Caco-2 (cell line): Measurements from ENCODE around the gene PIEZO1. TPM values are rescaled to one million over a fixed set of nuclear protein-coding genes. Genes with fewer than 3 reads are reported as not detected.

Source experiments
- BruUV-seq: library from RNA; stranded (reverse); fragments of 400-500 nt; replicated peaks from 2 replicates; lab custom pipeline; 2021; lab: Mats Ljungman, UMichigan
- CTCF ChIA-PET: fragments of 300-600 bp; sonication (Branson Sonifier 250); formaldehyde crosslinking; loops from one replicate; lab custom pipeline; 2022; ENCODE audit warnings: antibody characterized with exemption; lab: Charles Lee
- POLR2A ChIA-PET: fragments of 300-600 bp; sonication (Branson Sonifier 250); formaldehyde crosslinking; loops from one replicate; lab custom pipeline; 2022; ENCODE audit warnings: antibody characterized with exemption; lab: Charles Lee
- DNase-seq, 2 experiments: peaks; one replicate each; pipeline versions ENCODE4 v3.0.0 to v3.0.0-alpha.2; 2020 to 2022
- H3K27me3 ChIP-seq: replicated peaks from 2 replicates; pipeline ENCODE4 v1.6.0; 2011; ENCODE audit warnings: low read length; ENCODE audit not compliant: control insufficient read depth, insufficient read depth
- H3K36me3 ChIP-seq: 2 replicates; pipeline ENCODE4 v1.5.1; 2011; ENCODE audit warnings: low read length; ENCODE audit not compliant: control insufficient read depth, insufficient read depth
- H3K4me1 ChIP-seq: fragments of 250-450 bp; sonication (Bioruptor Pico); 2 replicates; pipeline ENCODE4 v1.5.1; 2020; ENCODE audit warnings: mild to moderate bottlenecking
- H3K4me3 ChIP-seq: 2 replicates; pipeline ENCODE4 v1.5.1; 2011; ENCODE audit warnings: low read depth, mild to moderate bottlenecking, control low read depth, low read length
- H3K9me3 ChIP-seq: fragments of 250-450 bp; sonication (Bioruptor Pico); 2 replicates; pipeline ENCODE4 v1.5.1; 2020; ENCODE audit warnings: mild to moderate bottlenecking, moderate library complexity
- H3K27ac Mint-ChIP-seq: one replicate; pipeline ENCODE4 v1.8.0; 2022; ENCODE audit warnings: mixed read lengths; ENCODE audit not compliant: unreplicated experiment
- H3K27me3 Mint-ChIP-seq: one replicate; pipeline ENCODE4 v1.8.0; 2022; ENCODE audit warnings: mixed read lengths; ENCODE audit not compliant: insufficient read depth, unreplicated experiment
- H3K36me3 Mint-ChIP-seq: one replicate; pipeline ENCODE4 v1.8.0; 2022; ENCODE audit warnings: mild to moderate bottlenecking, mixed read lengths; ENCODE audit not compliant: insufficient read depth, unreplicated experiment
- H3K4me1 Mint-ChIP-seq: one replicate; pipeline ENCODE4 v1.8.0; 2022; ENCODE audit warnings: low read depth, mixed read lengths; ENCODE audit not compliant: unreplicated experiment
- H3K4me3 Mint-ChIP-seq: one replicate; pipeline ENCODE4 v1.8.0; 2022; ENCODE audit warnings: mild to moderate bottlenecking, moderate library complexity, mixed read lengths; ENCODE audit not compliant: unreplicated experiment
- H3K9me3 Mint-ChIP-seq: one replicate; pipeline ENCODE4 v1.8.0; 2022; ENCODE audit warnings: mixed read lengths; ENCODE audit not compliant: unreplicated experiment
- CTCF ChIP-seq, 2 experiments: fragments of 200-600 bp in 1 of 2; IDR thresholded peaks; 1 replicate in 1 of 2; 2 replicates in 1 of 2; pipeline versions ENCODE4 v1.5.1 to v1.8.0; 2011 to 2022; ENCODE audit warnings: antibody characterized with exemption in 1 of 2, control low read depth in 1 of 2, inconsistent platforms in 1 of 2, low read depth in 1 of 2, low read length in 1 of 2, mild to moderate bottlenecking in 1 of 2, moderate library complexity in 1 of 2; ENCODE audit not compliant: insufficient read depth in 1 of 2, severe bottlenecking in 1 of 2, unreplicated experiment in 1 of 2
- intact Hi-C: fragments of 100-400 bp; cut with micrococcal nuclease; formaldehyde crosslinking; loops from one replicate; pipeline ENCODE4 v1.10.0; 2022; ENCODE audit not compliant: unreplicated experiment
- total RNA-seq: library from RNA; stranded (reverse); gene quantifications from 2 replicates; pipeline ENCODE4 v1.2.3, GENCODE V29; 2022

PIEZO1 gene
- total RNA-seq, 1 experiment from 2014 or later = 248 TPM

- peaks cover 40% of the 10 kb centered on the region for H3K36me3 Mint-ChIP-seq
- H3K27ac Mint-ChIP-seq = peak overlapping the region; percentile 42
- Histone ChIP-seq H3K4me1 (peaks cover 26% of the 10 kb centered on the region), H3K4me3 (no peak overlapping the region), H3K36me3 (no peaks in the 10 kb centered on the region), H3K9me3 (no peaks in the 10 kb centered on the region), H3K27me3 (no peaks in the 10 kb centered on the region)
- CTCF ChIA-PET = interaction anchor here (4.7 kb wide), 1 partner anchor 23 kb away, joined by 30 read pairs; no protein-coding TSS in a partner anchor
- no peaks in the 10 kb centered on the region for H3K27me3 Mint-ChIP-seq
- no TSS peak for BruUV-seq
- POLR2A ChIA-PET = no interaction called here
- no peaks in the 10 kb centered on the region for H3K9me3 Mint-ChIP-seq
- intact Hi-C loops = no loop called here
- no peak for DNase-seq
- H3K4me1 Mint-ChIP-seq = peaks cover 11% of the 10 kb centered on the region
- TF ChIP-seq CTCF (IDR thresholded peaks at IDR 0.05; ENCODE audit: insufficient read depth in 1 of 2, low read depth in 1 of 2, low read length in 1 of 2, severe bottlenecking in 1 of 2, unreplicated experiment in 1 of 2) = no peak
- no peak overlapping the region for H3K4me3 Mint-ChIP-seq
Measured at GRCh38 chr16:88759245-88759975, 25.6 kb downstream of the PIEZO1 start.

GRCh38 chr16:88758944-88759244 is 26.1 kb downstream of the PIEZO1 start:
- H3K36me3 Mint-ChIP-seq = peaks cover 35% of the 10 kb centered on the region
- DNase-seq = no peak
- H3K4me3 Mint-ChIP-seq = no peak overlapping the region
- H3K4me1 Mint-ChIP-seq = peaks cover 9% of the 10 kb centered on the region
- no peak overlapping the region for H3K4me3 ChIP-seq
- BruUV-seq = no TSS peak
- TF ChIP-seq CTCF (IDR thresholded peaks at IDR 0.05; ENCODE audit: insufficient read depth in 1 of 2, low read depth in 1 of 2, low read length in 1 of 2, severe bottlenecking in 1 of 2, unreplicated experiment in 1 of 2) = no peak
- ChIA-PET CTCF (interaction anchor here (4.7 kb wide), 1 partner anchor 22 kb away, joined by 30 read pairs; no protein-coding TSS in a partner anchor), POLR2A (no interaction called here)
- peak overlapping the region; percentile 42 for H3K27ac Mint-ChIP-seq
- H3K4me1 ChIP-seq = peaks cover 21% of the 10 kb centered on the region
- H3K9me3 ChIP-seq = no peaks in the 10 kb centered on the region
- H3K9me3 Mint-ChIP-seq = no peaks in the 10 kb centered on the region
- H3K27me3 ChIP-seq = no peaks in the 10 kb centered on the region
- H3K36me3 ChIP-seq = no peaks in the 10 kb centered on the region
- H3K27me3 Mint-ChIP-seq = no peaks in the 10 kb centered on the region
- intact Hi-C loops = no loop called here

- POLR2A ChIA-PET = no interaction called here
Measured at GRCh38 chr16:88758227-88758943, 26.6 kb downstream of the PIEZO1 start.

More at GRCh38 chr16:88758227-88758943, 26.6 kb downstream of the PIEZO1 start:
- H3K4me1 ChIP-seq = peaks cover 16% of the 10 kb centered on the region
- Mint-ChIP-seq H3K27ac (no peak overlapping the region), H3K4me1 (peaks cover 4% of the 10 kb centered on the region), H3K4me3 (no peak overlapping the region), H3K9me3 (no peaks in the 10 kb centered on the region), H3K27me3 (no peaks in the 10 kb centered on the region), H3K36me3 (peaks cover 30% of the 10 kb centered on the region)
- BruUV-seq = no TSS peak
- intact Hi-C loops = no loop called here
- DNase-seq = no peak
- no peak overlapping the region for H3K4me3 ChIP-seq
- H3K27me3 ChIP-seq = no peaks in the 10 kb centered on the region
- no peak for TF ChIP-seq CTCF (IDR thresholded peaks at IDR 0.05; ENCODE audit: insufficient read depth in 1 of 2, low read depth in 1 of 2, low read length in 1 of 2, severe bottlenecking in 1 of 2, unreplicated experiment in 1 of 2)
- CTCF ChIA-PET = interaction anchor here (4.7 kb wide), 1 partner anchor 22 kb away, joined by 30 read pairs; no protein-coding TSS in a partner anchor
- no peaks in the 10 kb centered on the region for H3K36me3 ChIP-seq
- H3K9me3 ChIP-seq = no peaks in the 10 kb centered on the region
